Measurements from ENCODE around the gene DACT3.

- TF ChIP-seq POLR2A (IDR thresholded peaks at IDR 0.05; ENCODE audit: insufficient read depth in 1 of 2, low read depth in 2 of 2, low read length in 2 of 2) = no peak
- TF ChIP-seq, protein P1, sequence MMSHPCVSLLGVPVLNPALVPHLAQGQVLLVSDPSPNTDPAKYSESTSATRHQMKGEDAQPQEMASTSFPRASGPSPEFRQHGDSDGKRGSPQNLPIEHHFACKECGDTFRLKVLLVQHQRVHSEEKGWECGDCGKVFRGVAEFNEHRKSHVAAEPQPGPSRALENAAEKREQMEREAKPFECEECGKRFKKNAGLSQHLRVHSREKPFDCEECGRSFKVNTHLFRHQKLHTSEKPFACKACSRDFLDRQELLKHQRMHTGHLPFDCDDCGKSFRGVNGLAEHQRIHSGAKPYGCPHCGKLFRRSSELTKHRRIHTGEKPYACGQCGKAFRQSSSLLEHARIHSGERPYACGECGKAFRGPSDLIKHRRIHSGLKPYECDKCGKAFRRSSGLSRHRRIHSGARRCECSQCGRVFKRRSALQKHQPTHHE (CRISPR knock-in tag; IDR thresholded peaks at IDR 0.05; ENCODE audit: borderline replicate concordance) = no peak
- no peak for TF ChIP-seq ZNF230 (CRISPR knock-in tag; IDR thresholded peaks at IDR 0.05)
- no peak for TF ChIP-seq NFYB (CRISPR knock-in tag; IDR thresholded peaks at IDR 0.05)
- no peak for TF ChIP-seq ELF1 (CRISPR knock-in tag; IDR thresholded peaks at IDR 0.05)
- TF ChIP-seq ZNF83 (CRISPR knock-in tag; IDR thresholded peaks at IDR 0.05; ENCODE audit: borderline replicate concordance) = no peak
Measured at GRCh38 chr19:46685189-46685588, 24.2 kb upstream of the DACT3 start.

Measured in HepG2 (cell line).